Astrocyte of the spinal cord (primary cell): ENCODE results near the gene SNX7.
A peak's percentile ranks its signal among the peaks of the same experiment; 100 is the strongest.

ENCODE experiments used
- DNase-seq: peaks from one replicate; pipeline ENCODE4 v3.0.0; 2011; ENCODE audit warnings: low read depth, low spot score
- H3K4me3 ChIP-seq: 2 replicates; pipeline ENCODE4 v1.5.1; 2011; ENCODE audit warnings: low read depth, mild to moderate bottlenecking, low read length, moderate library complexity
- CTCF ChIP-seq: IDR thresholded peaks from 2 replicates; pipeline ENCODE4 v1.5.1; 2012; ENCODE audit warnings: low read depth, mild to moderate bottlenecking, low read length, inconsistent platforms
- in situ Hi-C: cut with HindIII; loops from 2 replicates; pipeline ENCODE4 v1.10.0; 2017; ENCODE audit warnings: low sequenced_read_pairs

Gene SNX7

GRCh38 chr1:98704474-98704873 lies 43.0 kb downstream of the SNX7 start:
- peak; percentile 32 for DNase-seq
- in situ Hi-C loops = no loop called here
- H3K4me3 ChIP-seq = no peak overlapping the region
- no peak for TF ChIP-seq CTCF

- H3K4me3 ChIP-seq = no peak overlapping the region
- TF ChIP-seq CTCF = no peak
- no peak for DNase-seq
- in situ Hi-C loops = no loop called here
Observed at GRCh38 chr1:98704971-98705370, 43.5 kb downstream of the SNX7 start.

GRCh38 chr1:98705591-98705990 lies 44.1 kb downstream of the SNX7 start:
- no peak for TF ChIP-seq CTCF
- no peak for DNase-seq
- in situ Hi-C loops = no loop called here
- no peak overlapping the region for H3K4me3 ChIP-seq

- DNase-seq = peak; percentile 17
- in situ Hi-C loops = no loop called here
- TF ChIP-seq CTCF = no peak
- no peak overlapping the region for H3K4me3 ChIP-seq
Observed at GRCh38 chr1:98706173-98706843, 44.8 kb downstream of the SNX7 start.

GRCh38 chr1:98707556-98707955 lies 46.0 kb downstream of the SNX7 start:
- no peak for DNase-seq
- in situ Hi-C loops = no loop called here
- TF ChIP-seq CTCF = no peak
- H3K4me3 ChIP-seq = no peak overlapping the region

- no peak for DNase-seq
- in situ Hi-C loops = no loop called here
- no peak for TF ChIP-seq CTCF
Observed at GRCh38 chr1:98709906-98710305, 48.4 kb downstream of the SNX7 start.

More at GRCh38 chr1:98709906-98710305, 48.4 kb downstream of the SNX7 start:
- H3K4me3 ChIP-seq = no peak overlapping the region
